Pancreas (tissue), 10 donors: ENCODE results near the gene SLC15A1. TPM values are rescaled to one million over a fixed set of nuclear protein-coding genes. Genes with fewer than 3 reads are reported as not detected.

Source experiments
- ATAC-seq, 4 donors: fragments of 200-7000 bp; cut with Tn5 transposase; one replicate each; pipeline versions ENCODE4 v1.8.0 to v1.9.1; 2020; ENCODE audit warnings: mild to moderate bottlenecking in 4 of 4, moderate library complexity in 4 of 4
- DNase-seq, 6 donors: peaks; one replicate each; pipeline ENCODE4 v3.0.0-alpha.2; 2020
- FAIRE-seq: peaks from 2 replicates; lab custom pipeline; 2012; peaks lifted over from hg19 to GRCh38; lab: Jason Lieb, UNC
- H3K27ac ChIP-seq, 4 donors: fragments of 200-600 bp; sonication (generic); 1 replicate in 3 of 4; 2 replicates in 1 of 4; pipeline versions ENCODE4 v1.5.0 to v1.8.0; 2020
- H3K27me3 ChIP-seq, 4 donors: fragments of 200-600 bp; one replicate each; pipeline ENCODE4 v1.8.0; 2021
- H3K36me3 ChIP-seq, 3 donors: fragments of 200-600 bp; sonication (generic) in 1 of 3; one replicate each; pipeline versions ENCODE4 v1.5.0 to v1.8.0; 2020 to 2021
- H3K4me1 ChIP-seq, 3 donors: fragments of 200-600 bp; one replicate each; pipeline ENCODE4 v1.8.0; 2021
- H3K4me3 ChIP-seq, 4 donors: fragments of 200-600 bp; sonication (generic) in 2 of 4; one replicate each; pipeline versions ENCODE4 v1.5.0 to v1.8.0; 2020 to 2021
- H3K9me3 ChIP-seq, 4 donors: fragments of 200-600 bp; one replicate each; pipeline ENCODE4 v1.8.0; 2021
- CTCF ChIP-seq, 4 donors: fragments of 200-600 bp; sonication (generic) in 3 of 4; IDR thresholded peaks; one replicate each; pipeline versions ENCODE4 v1.5.0 to v1.8.0; 2021; ENCODE audit warnings: antibody characterized with exemption in 4 of 4
- WGBS, 2 donors: extraction: QIAGEN DNeasy Blood & Tissue Kit; methylation state at CpG; one replicate each; pipeline ENCODE4 v1.1.7; 2013; 5-methylcytosine and 5-hydroxymethylcytosine counted together
- intact Hi-C, 3 donors: fragments of 100-400 bp; cut with DNase I; formaldehyde crosslinking; loops; one replicate each; pipeline versions ENCODE4 v1.11.1 to v1.14.2; 2022
- polyA plus RNA-seq, 2 donors: library from polyadenylated mRNA; stranded (reverse); fragments of 200-250 nt; gene quantifications; one replicate each; pipeline ENCODE4 v1.2.3, GENCODE V29; 2013
- total RNA-seq, 6 donors: library from RNA; stranded (reverse); fragmentation: NEBNext Ultra II Directional in 4 of 6; extraction: Animal tissue kit (Norgen Biotek cat#: 25700) in 4 of 6; gene quantifications; one replicate each; pipeline versions ENCODE4 v1.2.1 to v1.2.4, GENCODE V29; 2021 to 2023
- donor health status: healthy with polysubstance abuse.
- donor health status: DM: no; HTN: no; CAD: no; lungs with moderate emphysema.
- donor health status: DM: no; HTN: no; CAD: no.
- donor health status: control.
- donor health status: control.
- donor health status: Bipolar disorder and iron deficiency.
- donor health status: DM: yes; HTN: yes; CAD: no.
- donor health status: DM: no; HTN: no; CAD: no.
- donor health status: DM: no; HTN: no; CAD: no.
- donor health status: DM: yes; HTN: yes; CAD: no.

Gene SLC15A1
- total and polyA plus RNA-seq, 8 donors = 4.6 to 16.7 (median 6.6) TPM

GRCh38 chr13:98675066-98675465, 77.4 kb downstream of the SLC15A1 start:
- Histone ChIP-seq H3K4me3 (no peak overlapping the region), H3K9me3 (no peaks in the 10 kb centered on the region), H3K27ac (no peak overlapping the region), H3K27me3 (no peaks in the 10 kb centered on the region), H3K36me3 (no peaks in the 10 kb centered on the region), H3K4me1 (peaks cover 0 to 6% (median 0%) of the 10 kb centered on the region in 3 donors)
- intact Hi-C loops = no loop called here
- ATAC-seq = no peak
- no peak for FAIRE-seq
- WGBS, 2 donors = 82 to 86% methylated on average over 11 of the region's 11 CpGs
- DNase-seq = no peak
- no peak for TF ChIP-seq CTCF (IDR thresholded peaks at IDR 0.05)

GRCh38 chr13:98672947-98673613, 79.4 kb downstream of the SLC15A1 start:
- 10 to 12% methylated on average over 11 of the region's 11 CpGs for WGBS, 2 donors
- peak overlapping the region in 1 of 4 donors; percentile 20 for H3K4me3 ChIP-seq
- FAIRE-seq = peak; percentile 93

GRCh38 chr13:98668155-98668554, 84.3 kb downstream of the SLC15A1 start:
- H3K9me3 ChIP-seq = no peaks in the 10 kb centered on the region
- intact Hi-C loops = loop anchor here in 1 of 3 donors (5.0 kb wide), 1 partner anchor 211 kb away; no protein-coding TSS in a partner anchor
- TF ChIP-seq CTCF (IDR thresholded peaks at IDR 0.05) = no peak
- no peaks in the 10 kb centered on the region for H3K36me3 ChIP-seq
- ATAC-seq (no peak), DNase-seq (no peak), FAIRE-seq (no peak)
- H3K27ac ChIP-seq = no peak overlapping the region
- WGBS, 2 donors = 73 to 79% methylated on average over 4 of the region's 4 CpGs
- peaks cover 5 to 24% (median 19%) of the 10 kb centered on the region in 3 donors for H3K4me1 ChIP-seq
- no peak overlapping the region for H3K4me3 ChIP-seq
- H3K27me3 ChIP-seq = no peaks in the 10 kb centered on the region

More at GRCh38 chr13:98672947-98673613, 79.4 kb downstream of the SLC15A1 start:
- Histone ChIP-seq H3K36me3 (no peaks in the 10 kb centered on the region), H3K4me1 (peaks cover 0 to 6% (median 0%) of the 10 kb centered on the region in 3 donors), H3K27ac (no peak overlapping the region), H3K9me3 (no peaks in the 10 kb centered on the region), H3K27me3 (no peaks in the 10 kb centered on the region)
- TF ChIP-seq CTCF (IDR thresholded peaks at IDR 0.05) = peak; percentile 73 to 87 (median 85)
- intact Hi-C loops = no loop called here
- peak in 5 of 6 donors; percentile 57 to 77 (median 64) for DNase-seq
- ATAC-seq = peak; percentile 90 to 97 (median 95)

- ATAC-seq (peak; percentile 22 to 83 (median 68)), DNase-seq (peak in 1 of 6 donors; percentile 33), FAIRE-seq (no peak)
- Histone ChIP-seq H3K4me3 (no peak overlapping the region), H3K4me1 (peaks cover 5 to 19% (median 18%) of the 10 kb centered on the region in 3 donors), H3K27ac (peak overlapping the region in 1 of 4 donors; percentile 20), H3K36me3 (no peaks in the 10 kb centered on the region), H3K27me3 (no peaks in the 10 kb centered on the region), H3K9me3 (no peaks in the 10 kb centered on the region)
- TF ChIP-seq CTCF (IDR thresholded peaks at IDR 0.05) = no peak
- intact Hi-C loops = loop anchor here in 1 of 3 donors (5.0 kb wide), 1 partner anchor 208 kb away; no protein-coding TSS in a partner anchor
These were observed 86.9 kb downstream of the SLC15A1 start for GRCh38 chr13:98665638-98665995.
